Chondrocyte (in vitro differentiated cells): Measurements from ENCODE around the gene PALMD. TPM values are rescaled to one million over a fixed set of nuclear protein-coding genes. Genes with fewer than 3 reads are reported as not detected.

Experiments
- DNase-seq: peaks from one replicate; pipeline ENCODE4 v3.0.0; 2021; ENCODE audit warnings: mixed read lengths, low spot score
- H3K27ac Mint-ChIP-seq: one replicate; pipeline ENCODE4 v1.8.0; 2021; ENCODE audit warnings: mild to moderate bottlenecking, moderate library complexity, mixed read lengths; ENCODE audit not compliant: unreplicated experiment
- H3K27me3 Mint-ChIP-seq: 2 replicates; pipeline ENCODE4 v1.8.0; 2021; ENCODE audit warnings: low read depth, mixed read lengths
- H3K36me3 Mint-ChIP-seq: 2 replicates; pipeline ENCODE4 v1.8.0; 2021; ENCODE audit warnings: low read depth, mixed read lengths
- H3K4me1 Mint-ChIP-seq: 2 replicates; pipeline ENCODE4 v1.8.0; 2021; ENCODE audit warnings: low read depth, mild to moderate bottlenecking, mixed read lengths
- H3K4me3 Mint-ChIP-seq: one replicate; pipeline ENCODE4 v1.8.0; 2021; ENCODE audit warnings: mild to moderate bottlenecking, moderate library complexity, mixed read lengths; ENCODE audit not compliant: unreplicated experiment
- H3K9me3 Mint-ChIP-seq: 2 replicates; pipeline ENCODE4 v1.8.0; 2021; ENCODE audit warnings: low read depth, mixed read lengths
- CTCF ChIP-seq: fragments of 200-600 bp; sonication (generic); IDR thresholded peaks from 2 replicates; pipeline ENCODE4 v1.5.0; 2021; ENCODE audit warnings: antibody characterized with exemption, mild to moderate bottlenecking, moderate library complexity
- total RNA-seq: library from RNA; stranded (reverse); gene quantifications from 3 replicates; pipeline ENCODE4 v1.2.1, GENCODE V29; 2021

PALMD gene
- total RNA-seq, 1 donor from 2014 or later, result 6.2 TPM

GRCh38 chr1:99697580-99697979 is 51.7 kb downstream of the PALMD start:
- H3K27ac Mint-ChIP-seq, result no peak overlapping the region
- peaks cover 6% of the 10 kb centered on the region for H3K9me3 Mint-ChIP-seq
- no peak overlapping the region for H3K4me3 Mint-ChIP-seq
- H3K36me3 Mint-ChIP-seq, result peaks cover 2% of the 10 kb centered on the region
- H3K4me1 Mint-ChIP-seq, result no peaks in the 10 kb centered on the region
- DNase-seq, result no peak
- H3K27me3 Mint-ChIP-seq, result no peaks in the 10 kb centered on the region
- no peak for TF ChIP-seq CTCF

- peaks cover 6% of the 10 kb centered on the region for H3K9me3 Mint-ChIP-seq
- no peaks in the 10 kb centered on the region for H3K27me3 Mint-ChIP-seq
- no peak for DNase-seq
- no peak overlapping the region for H3K4me3 Mint-ChIP-seq
- peaks cover 1% of the 10 kb centered on the region for H3K36me3 Mint-ChIP-seq
- TF ChIP-seq CTCF, result no peak
- no peak overlapping the region for H3K27ac Mint-ChIP-seq
- H3K4me1 Mint-ChIP-seq, result no peaks in the 10 kb centered on the region
Measured at GRCh38 chr1:99700020-99700419, 54.1 kb downstream of the PALMD start.

GRCh38 chr1:99702221-99702620 is 56.3 kb downstream of the PALMD start:
- Mint-ChIP-seq H3K4me1 (peaks cover 5% of the 10 kb centered on the region), H3K9me3 (peaks cover 6% of the 10 kb centered on the region), H3K27me3 (no peaks in the 10 kb centered on the region), H3K36me3 (no peaks in the 10 kb centered on the region), H3K27ac (no peak overlapping the region), H3K4me3 (no peak overlapping the region)
- TF ChIP-seq CTCF, result no peak
- no peak for DNase-seq

- no peak overlapping the region for H3K4me3 Mint-ChIP-seq
- no peaks in the 10 kb centered on the region for H3K36me3 Mint-ChIP-seq
- no peak overlapping the region for H3K27ac Mint-ChIP-seq
- peaks cover 5% of the 10 kb centered on the region for H3K4me1 Mint-ChIP-seq
- no peak for TF ChIP-seq CTCF
- no peak for DNase-seq
- H3K9me3 Mint-ChIP-seq, result peaks cover 6% of the 10 kb centered on the region
- no peaks in the 10 kb centered on the region for H3K27me3 Mint-ChIP-seq
Measured at GRCh38 chr1:99704356-99704816, 58.5 kb downstream of the PALMD start.

GRCh38 chr1:99705385-99705784 is 59.5 kb downstream of the PALMD start:
- no peaks in the 10 kb centered on the region for H3K27me3 Mint-ChIP-seq
- H3K9me3 Mint-ChIP-seq, result peaks cover 6% of the 10 kb centered on the region
- H3K4me1 Mint-ChIP-seq, result peaks cover 5% of the 10 kb centered on the region
- DNase-seq, result no peak
- no peak overlapping the region for H3K4me3 Mint-ChIP-seq
- H3K36me3 Mint-ChIP-seq, result no peaks in the 10 kb centered on the region
- no peak for TF ChIP-seq CTCF
- H3K27ac Mint-ChIP-seq, result peak overlapping the region; percentile 37
